CD4-positive, alpha-beta T cell treated with Interleukin-17A for 1 hour (primary cell): ENCODE measurements around the gene PARD3.
"Not testable (repeated sequence)": the region's sequence is repeated elsewhere in the genome, so short reads cannot be mapped to it uniquely, and the experiment has no call there.

Experiments
- DNase-seq: peaks from one replicate; pipeline ENCODE4 v3.0.0-alpha.2; 2020

PARD3 gene

GRCh38 chr10:34444223-34445183 lies 370.6 kb downstream of the PARD3 start:
- no peak for DNase-seq

GRCh38 chr10:34439386-34439785 lies 375.7 kb downstream of the PARD3 start:
- not testable (repeated sequence) for DNase-seq

GRCh38 chr10:34438741-34439140 lies 376.4 kb downstream of the PARD3 start:
- DNase-seq = no peak

GRCh38 chr10:34437906-34438305 lies 377.2 kb downstream of the PARD3 start:
- DNase-seq = no peak

- no peak for DNase-seq
Observed at GRCh38 chr10:34434119-34434594, 380.9 kb downstream of the PARD3 start.

GRCh38 chr10:34433241-34434076 lies 381.6 kb downstream of the PARD3 start:
- DNase-seq = no peak

- no peak for DNase-seq
Observed at GRCh38 chr10:34432589-34432988, 382.5 kb downstream of the PARD3 start.

- DNase-seq = no peak
Observed at GRCh38 chr10:34430685-34431084, 384.4 kb downstream of the PARD3 start.

- DNase-seq = no peak
Observed at GRCh38 chr10:34428501-34428900, 386.6 kb downstream of the PARD3 start.

GRCh38 chr10:34427911-34428216 lies 387.2 kb downstream of the PARD3 start:
- no peak for DNase-seq

- not testable (repeated sequence) for DNase-seq
Observed at GRCh38 chr10:34427158-34427910, 387.8 kb downstream of the PARD3 start.

GRCh38 chr10:34426538-34427157 lies 388.4 kb downstream of the PARD3 start:
- DNase-seq = not testable (repeated sequence)

- no peak for DNase-seq
Observed at GRCh38 chr10:34426041-34426440, 389.1 kb downstream of the PARD3 start.

- no peak for DNase-seq
Observed at GRCh38 chr10:34423673-34424625, 391.1 kb downstream of the PARD3 start.

GRCh38 chr10:34420795-34421194 lies 394.3 kb downstream of the PARD3 start:
- no peak for DNase-seq

GRCh38 chr10:34420273-34420672 lies 394.8 kb downstream of the PARD3 start:
- no peak for DNase-seq

- DNase-seq = no peak
Observed at GRCh38 chr10:34415039-34415438, 400.1 kb downstream of the PARD3 start.

GRCh38 chr10:34413756-34414587 lies 401.1 kb downstream of the PARD3 start:
- no peak for DNase-seq

GRCh38 chr10:34413214-34413613 lies 401.9 kb downstream of the PARD3 start:
- no peak for DNase-seq

- DNase-seq = no peak
Observed at GRCh38 chr10:34408956-34409355, 406.1 kb downstream of the PARD3 start.
